ENCODE measurements around the gene IL11. TPM values are rescaled to one million over a fixed set of nuclear protein-coding genes. Genes with fewer than 3 reads are reported as not detected.

The IL11 gene
- total RNA-seq, 3 donors from 2014 or later = 0.24 to 0.32 (median 0.29) TPM

GRCh38 chr19:55389386-55390317, 19.4 kb upstream of the IL11 start:
- TF ChIP-seq CTCF (IDR thresholded peaks at IDR 0.05) = no peak
- H3K9me3 ChIP-seq = no peaks in the 10 kb centered on the region
- no peaks in the 10 kb centered on the region for H3K36me3 ChIP-seq (ENCODE audit: low read depth)
- intact Hi-C loops (cut with DNase I, micrococcal nuclease) = loop anchor here (10.0 kb wide), 2 partner anchors 85 to 95 kb away; no protein-coding TSS in a partner anchor
- peaks cover 29% of the 10 kb centered on the region for H3K4me1 ChIP-seq (ENCODE audit: low read depth)
- no peak for ATAC-seq
- no peak overlapping the region for H3K4me3 ChIP-seq
- DNase-seq = no peak

GRCh38 chr19:55387736-55388497, 17.7 kb upstream of the IL11 start:
- intact Hi-C loops (cut with DNase I, micrococcal nuclease) = loop anchor here (10.0 kb wide), 2 partner anchors 83 to 93 kb away; no protein-coding TSS in a partner anchor
- no peak for TF ChIP-seq CTCF (IDR thresholded peaks at IDR 0.05)
- no peaks in the 10 kb centered on the region for H3K36me3 ChIP-seq (ENCODE audit: low read depth)
- H3K4me3 ChIP-seq = no peak overlapping the region
- H3K9me3 ChIP-seq = no peaks in the 10 kb centered on the region
- ATAC-seq (no peak), DNase-seq (no peak)
- H3K4me1 ChIP-seq (ENCODE audit: low read depth) = peaks cover 39% of the 10 kb centered on the region

GRCh38 chr19:55386493-55386971, 16.3 kb upstream of the IL11 start:
- no peaks in the 10 kb centered on the region for H3K9me3 ChIP-seq
- intact Hi-C loops (cut with DNase I, micrococcal nuclease) = loop anchor here (10.0 kb wide), 2 partner anchors 82 to 92 kb away; no protein-coding TSS in a partner anchor
- no peaks in the 10 kb centered on the region for H3K36me3 ChIP-seq (ENCODE audit: low read depth)
- no peak for TF ChIP-seq CTCF (IDR thresholded peaks at IDR 0.05)
- H3K4me3 ChIP-seq = peak overlapping the region; percentile 62
- DNase-seq = peak in 2 of 3 donors; percentile 31 to 53
- ATAC-seq = no peak
- peaks cover 42% of the 10 kb centered on the region for H3K4me1 ChIP-seq (ENCODE audit: low read depth)

- peaks cover 42% of the 10 kb centered on the region for H3K4me1 ChIP-seq (ENCODE audit: low read depth)
- no peaks in the 10 kb centered on the region for H3K9me3 ChIP-seq
Measured at GRCh38 chr19:55385724-55386492, 15.6 kb upstream of the IL11 start, which contains the start of gene RPL28. TSS of gene RPL28 (plus strand) at chr19:55385932. CDS start at chr19:55386358, 426 bp downstream.

More at GRCh38 chr19:55385724-55386492, 15.6 kb upstream of the IL11 start, which contains the start of gene RPL28:
- peak; percentile 85 for ATAC-seq
- intact Hi-C loops (cut with DNase I, micrococcal nuclease) = loop anchor here (10.0 kb wide), 2 partner anchors 81 to 91 kb away; no protein-coding TSS in a partner anchor
- DNase-seq = peak; percentile 99 to 100 (median 99)
- Histone ChIP-seq H3K4me3 (peak within 1 kb of the TSS; percentile 62), H3K36me3 (ENCODE audit: low read depth) (no peaks in the 10 kb centered on the region)
- TF ChIP-seq CTCF (IDR thresholded peaks at IDR 0.05) = no peak
